GM21723 (cell line): ENCODE data around the gene DNAJB6.

Experiments
- ATAC-seq: cut with Tn5 transposase; IDR thresholded peaks from one replicate; pipeline ENCODE4 v1.9.1; 2021; ENCODE audit warnings: mild to moderate bottlenecking, moderate library complexity; ENCODE audit not compliant: unreplicated experiment

DNAJB6 gene

GRCh38 chr7:157425137-157425731 lies 88.4 kb downstream of the DNAJB6 start:
- ATAC-seq, result no peak

- no peak for ATAC-seq
Observed at GRCh38 chr7:157425761-157426160, 89.0 kb downstream of the DNAJB6 start.

- ATAC-seq, result no peak
Observed at GRCh38 chr7:157426463-157427301, 89.9 kb downstream of the DNAJB6 start.

GRCh38 chr7:157427811-157428553 lies 91.2 kb downstream of the DNAJB6 start:
- no peak for ATAC-seq

GRCh38 chr7:157428554-157428945 lies 91.7 kb downstream of the DNAJB6 start:
- no peak for ATAC-seq

- no peak for ATAC-seq
Observed at GRCh38 chr7:157429001-157429679, 92.3 kb downstream of the DNAJB6 start.

- no peak for ATAC-seq
Observed at GRCh38 chr7:157429680-157430224, 92.9 kb downstream of the DNAJB6 start.

GRCh38 chr7:157430721-157431120 lies 93.9 kb downstream of the DNAJB6 start:
- no peak for ATAC-seq

- no peak for ATAC-seq
Observed at GRCh38 chr7:157431173-157431950, 94.6 kb downstream of the DNAJB6 start.

- no peak for ATAC-seq
Observed at GRCh38 chr7:157431951-157432540, 95.2 kb downstream of the DNAJB6 start.

GRCh38 chr7:157432541-157432956 lies 95.7 kb downstream of the DNAJB6 start:
- no peak for ATAC-seq

- ATAC-seq, result no peak
Observed at GRCh38 chr7:157432957-157433576, 96.3 kb downstream of the DNAJB6 start.

- no peak for ATAC-seq
Observed at GRCh38 chr7:157433628-157434027, 96.8 kb downstream of the DNAJB6 start.

- no peak for ATAC-seq
Observed at GRCh38 chr7:157434231-157434630, 97.4 kb downstream of the DNAJB6 start.

- ATAC-seq, result no peak
Observed at GRCh38 chr7:157434701-157435100, 97.9 kb downstream of the DNAJB6 start.

GRCh38 chr7:157436076-157436475 lies 99.3 kb downstream of the DNAJB6 start:
- ATAC-seq, result no peak

GRCh38 chr7:157436763-157437480 lies 100.1 kb downstream of the DNAJB6 start:
- no peak for ATAC-seq

GRCh38 chr7:157437519-157438061 lies 100.8 kb downstream of the DNAJB6 start:
- ATAC-seq, result no peak
